Effector CD4-positive, alpha-beta T cell (primary cell): Measurements from ENCODE around the gene DCUN1D1.

Experiments used
- DNase-seq: peaks from one replicate; pipeline ENCODE4 v3.0.0-alpha.2; 2020

DCUN1D1 gene

GRCh38 chr3:182971637-182972036, 8.7 kb downstream of the DCUN1D1 start:
- DNase-seq = no peak

- no peak for DNase-seq
Measured at GRCh38 chr3:182970811-182971418, 9.4 kb downstream of the DCUN1D1 start.

GRCh38 chr3:182969853-182970252, 10.5 kb downstream of the DCUN1D1 start:
- no peak for DNase-seq

GRCh38 chr3:182969277-182969676, 11.1 kb downstream of the DCUN1D1 start:
- no peak for DNase-seq

- no peak for DNase-seq
Measured at GRCh38 chr3:182967218-182968204, 12.8 kb downstream of the DCUN1D1 start.

- no peak for DNase-seq
Measured at GRCh38 chr3:182965861-182966366, 14.4 kb downstream of the DCUN1D1 start.

- no peak for DNase-seq
Measured at GRCh38 chr3:182964179-182964578, 16.2 kb downstream of the DCUN1D1 start.

- no peak for DNase-seq
Measured at GRCh38 chr3:182962166-182962565, 18.2 kb downstream of the DCUN1D1 start.

GRCh38 chr3:182959474-182960350, 20.6 kb downstream of the DCUN1D1 start:
- no peak for DNase-seq

- no peak for DNase-seq
Measured at GRCh38 chr3:182957676-182958266, 22.6 kb downstream of the DCUN1D1 start.

- DNase-seq = no peak
Measured at GRCh38 chr3:182957226-182957625, 23.1 kb downstream of the DCUN1D1 start.

GRCh38 chr3:182954553-182955235, 25.6 kb downstream of the DCUN1D1 start:
- DNase-seq = no peak

- DNase-seq = no peak
Measured at GRCh38 chr3:182949688-182950087, 30.6 kb downstream of the DCUN1D1 start.

- no peak for DNase-seq
Measured at GRCh38 chr3:182948305-182948704, 32.0 kb downstream of the DCUN1D1 start.

- DNase-seq = no peak
Measured at GRCh38 chr3:182947888-182948287, 32.5 kb downstream of the DCUN1D1 start.

GRCh38 chr3:182941719-182942118, 38.6 kb downstream of the DCUN1D1 start:
- no peak for DNase-seq

- no peak for DNase-seq
Measured at GRCh38 chr3:182940266-182940808, 40.0 kb downstream of the DCUN1D1 start.

- DNase-seq = no peak
Measured at GRCh38 chr3:182937293-182938051, 42.9 kb downstream of the DCUN1D1 start.

- DNase-seq = no peak
Measured at GRCh38 chr3:182936918-182937285, 43.4 kb downstream of the DCUN1D1 start.

GRCh38 chr3:182936239-182936917, 44.0 kb downstream of the DCUN1D1 start:
- no peak for DNase-seq
